ENCODE data around the gene GRPEL1. TPM values are rescaled to one million over a fixed set of nuclear protein-coding genes. Genes with fewer than 3 reads are reported as not detected.
A peak's percentile ranks its signal among the peaks of the same experiment; 100 is the strongest.
"Not testable (repeated sequence)": the region's sequence is repeated elsewhere in the genome, so short reads cannot be mapped to it uniquely, and the experiment has no call there.

The GRPEL1 gene
- polyA plus RNA-seq, 3 donors from 2014 or later, result 40.4 to 58.9 (median 41.8) TPM

DNA sequence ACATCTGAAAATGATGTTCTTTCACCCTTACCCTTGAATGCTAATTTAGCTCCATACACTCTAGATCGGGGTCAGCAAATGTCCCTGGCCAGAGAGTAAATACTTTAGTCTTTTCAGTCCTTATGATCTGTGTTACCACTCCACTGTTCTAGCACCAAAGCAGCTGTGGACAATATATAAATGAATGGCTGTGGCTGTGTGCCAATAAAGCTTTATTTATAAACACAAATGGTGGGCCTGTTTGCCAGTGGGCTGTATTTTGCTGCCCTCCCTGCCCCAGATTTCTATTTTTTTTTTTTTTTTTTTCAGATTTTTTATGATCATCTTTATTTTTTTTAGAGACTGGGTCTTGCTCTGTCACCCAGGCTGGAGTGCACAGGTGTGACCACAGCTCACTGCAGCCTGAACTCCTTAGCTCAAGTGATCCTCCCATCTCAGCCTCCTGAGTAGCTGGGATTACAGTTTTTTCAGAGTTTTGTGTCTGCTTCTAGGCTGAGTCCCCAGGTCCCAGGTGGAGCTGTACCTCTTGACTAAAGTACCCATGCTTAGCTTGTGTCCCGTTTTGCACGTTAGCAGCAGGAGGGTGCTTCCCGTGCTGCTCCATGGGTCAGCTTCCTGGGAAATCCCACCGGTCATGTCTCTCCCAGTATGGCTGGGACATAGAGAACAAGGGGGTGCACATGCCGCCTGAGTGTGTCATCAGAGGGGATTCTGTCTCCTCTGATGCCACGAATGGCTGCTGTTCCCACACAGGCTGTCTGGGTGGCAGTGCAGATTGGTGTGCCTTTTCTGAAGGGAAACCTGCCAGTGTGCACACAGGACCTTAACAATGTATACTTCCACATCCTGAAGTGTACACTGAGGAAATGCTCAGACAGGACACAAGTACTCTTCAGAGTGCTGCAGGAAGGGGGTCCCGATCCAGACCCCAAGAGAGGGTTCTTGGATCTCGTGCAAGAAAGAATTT is 16.0 kb upstream of the GRPEL1 start:
- Mint-ChIP-seq H3K4me3 (no peak overlapping the region), H3K9me3 (peaks cover 0 to 8% (median under 1%) of the 10 kb centered on the region in 6 donors), H3K27ac (no peak overlapping the region), H3K36me3 (no peaks in the 10 kb centered on the region), H3K27me3 (ENCODE audit: low read depth in 3 of 3) (peaks cover 17 to 28% (median 18%) of the 10 kb centered on the region in 3 donors), H3K4me1 (no peaks in the 10 kb centered on the region)
- no peak for DNase-seq

DNA sequence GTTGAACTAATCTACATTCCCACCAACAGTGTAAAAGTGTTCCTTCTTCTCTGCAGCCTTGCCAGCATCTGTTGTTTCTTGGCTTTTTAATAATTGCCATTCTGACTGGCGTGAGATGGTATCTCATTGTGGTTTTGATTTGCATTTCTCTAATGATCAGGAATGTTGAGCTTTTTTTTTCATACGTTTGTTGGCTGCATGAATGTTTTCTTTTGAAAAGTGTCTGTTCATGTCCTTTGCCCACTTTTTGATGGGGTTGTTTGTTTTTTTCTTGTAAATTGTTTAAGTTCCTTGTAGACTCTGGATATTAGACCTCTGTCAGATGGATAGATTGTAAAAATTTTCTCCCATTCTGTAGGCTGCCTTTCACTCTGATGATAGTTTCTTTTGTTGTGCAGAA is 12.0 kb upstream of the GRPEL1 start:
- not testable (repeated sequence) for H3K27ac Mint-ChIP-seq, H3K9me3 Mint-ChIP-seq, H3K4me3 Mint-ChIP-seq, H3K4me1 Mint-ChIP-seq, H3K36me3 Mint-ChIP-seq, DNase-seq
- peaks cover 17 to 22% (median 20%) of the 10 kb centered on the region in 3 donors for H3K27me3 Mint-ChIP-seq (ENCODE audit: low read depth in 3 of 3)

DNA sequence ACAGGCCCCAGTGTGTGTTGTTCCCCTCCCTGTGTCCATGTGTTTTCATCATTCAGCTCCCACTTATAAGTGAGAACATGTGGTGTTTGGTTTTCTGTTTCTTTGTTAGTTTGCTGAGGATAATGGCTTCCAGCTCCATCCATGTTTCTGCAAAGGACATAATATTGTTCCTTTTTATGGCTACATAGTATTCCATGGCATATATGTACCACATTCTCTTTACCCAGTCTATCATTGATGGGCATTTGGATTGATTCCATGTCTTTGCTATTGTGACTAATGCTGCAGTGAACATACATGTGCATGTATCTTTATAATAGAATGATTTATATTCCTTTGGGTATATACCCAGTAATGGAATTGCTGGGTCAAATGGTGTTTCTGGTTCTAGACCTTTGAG is 11.6 kb upstream of the GRPEL1 start:
- H3K4me3 Mint-ChIP-seq, H3K36me3 Mint-ChIP-seq, H3K27ac Mint-ChIP-seq, H3K4me1 Mint-ChIP-seq, H3K9me3 Mint-ChIP-seq, DNase-seq: not testable (repeated sequence)
- H3K27me3 Mint-ChIP-seq (ENCODE audit: low read depth in 3 of 3), result peaks cover 13 to 22% (median 17%) of the 10 kb centered on the region in 3 donors

DNA sequence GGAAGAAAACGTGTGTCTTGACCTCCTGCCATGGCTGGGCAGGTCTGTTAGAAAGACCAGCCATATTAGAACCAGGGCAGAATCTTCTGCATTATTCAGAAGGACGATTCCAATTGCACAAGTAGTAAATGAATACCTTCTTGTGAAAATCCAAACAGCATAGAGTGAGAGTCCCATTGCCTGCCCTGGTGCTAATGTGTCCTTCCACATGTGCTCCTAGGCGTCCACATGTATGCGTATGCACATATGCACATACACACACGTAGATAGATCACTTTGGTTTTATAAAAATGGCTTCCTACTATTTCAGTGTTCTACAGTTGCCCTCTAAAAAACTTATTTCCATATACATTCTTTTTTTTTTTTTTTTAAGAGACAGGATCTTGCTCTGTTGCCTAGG is 10.2 kb upstream of the GRPEL1 start:
- Mint-ChIP-seq H3K4me3 (no peak overlapping the region), H3K4me1 (no peaks in the 10 kb centered on the region), H3K36me3 (no peaks in the 10 kb centered on the region), H3K27me3 (ENCODE audit: low read depth in 3 of 3) (peaks cover 3 to 14% (median 12%) of the 10 kb centered on the region in 3 donors), H3K27ac (no peak overlapping the region), H3K9me3 (peaks cover 0 to 5% (median under 1%) of the 10 kb centered on the region in 6 donors)
- DNase-seq, result no peak

DNA sequence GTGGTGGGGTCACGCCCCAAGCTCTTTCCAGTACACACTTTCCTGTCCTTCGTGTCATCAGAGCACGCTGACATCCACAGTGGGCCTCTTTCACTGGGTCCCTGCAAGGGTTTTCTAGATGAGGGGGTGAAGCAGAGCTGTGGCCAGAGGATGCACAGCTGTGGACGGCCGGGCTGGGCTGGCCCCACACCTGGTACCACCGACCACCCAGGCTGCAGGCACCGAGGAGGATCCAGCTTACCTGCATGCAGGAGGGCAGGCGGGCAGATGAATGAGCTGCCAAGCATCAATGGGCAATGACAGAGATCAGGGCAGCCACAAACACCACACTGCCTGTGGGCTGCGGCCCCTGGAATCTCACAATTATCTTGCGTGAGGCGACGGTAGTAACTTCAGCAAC is 9.5 kb upstream of the GRPEL1 start:
- Mint-ChIP-seq H3K36me3 (no peaks in the 10 kb centered on the region), H3K4me1 (no peaks in the 10 kb centered on the region), H3K27ac (no peak overlapping the region), H3K4me3 (no peak overlapping the region), H3K27me3 (ENCODE audit: low read depth in 3 of 3) (peaks cover 3 to 14% (median 12%) of the 10 kb centered on the region in 3 donors), H3K9me3 (peaks cover 0 to 5% (median under 1%) of the 10 kb centered on the region in 6 donors)
- no peak for DNase-seq

DNA sequence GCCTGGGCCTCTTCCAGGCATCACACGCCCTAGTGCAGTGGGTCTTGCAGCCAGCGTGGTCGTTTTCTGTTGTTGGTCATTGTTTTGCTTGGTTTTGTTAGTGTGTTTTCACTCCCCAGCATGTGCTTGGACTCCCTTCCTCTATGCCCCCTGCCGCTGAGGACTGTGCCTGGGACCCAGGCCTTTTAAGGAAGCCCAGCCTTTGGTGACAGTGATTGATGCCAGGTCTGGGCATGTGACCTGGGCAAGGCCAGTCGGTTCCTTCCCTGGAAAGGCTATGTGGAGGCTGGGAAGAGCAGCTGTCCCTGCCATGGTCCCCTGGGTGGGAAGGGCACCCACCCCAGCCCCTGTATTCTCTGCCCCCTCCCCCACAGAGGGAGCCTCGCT is 8.8 kb upstream of the GRPEL1 start:
- Mint-ChIP-seq H3K36me3 (no peaks in the 10 kb centered on the region), H3K4me3 (no peak overlapping the region), H3K4me1 (no peaks in the 10 kb centered on the region), H3K27ac (no peak overlapping the region), H3K27me3 (ENCODE audit: low read depth in 3 of 3) (peaks cover 3 to 14% (median 10%) of the 10 kb centered on the region in 3 donors), H3K9me3 (peaks cover 0 to 5% (median under 1%) of the 10 kb centered on the region in 6 donors)
- DNase-seq, result no peak

DNA sequence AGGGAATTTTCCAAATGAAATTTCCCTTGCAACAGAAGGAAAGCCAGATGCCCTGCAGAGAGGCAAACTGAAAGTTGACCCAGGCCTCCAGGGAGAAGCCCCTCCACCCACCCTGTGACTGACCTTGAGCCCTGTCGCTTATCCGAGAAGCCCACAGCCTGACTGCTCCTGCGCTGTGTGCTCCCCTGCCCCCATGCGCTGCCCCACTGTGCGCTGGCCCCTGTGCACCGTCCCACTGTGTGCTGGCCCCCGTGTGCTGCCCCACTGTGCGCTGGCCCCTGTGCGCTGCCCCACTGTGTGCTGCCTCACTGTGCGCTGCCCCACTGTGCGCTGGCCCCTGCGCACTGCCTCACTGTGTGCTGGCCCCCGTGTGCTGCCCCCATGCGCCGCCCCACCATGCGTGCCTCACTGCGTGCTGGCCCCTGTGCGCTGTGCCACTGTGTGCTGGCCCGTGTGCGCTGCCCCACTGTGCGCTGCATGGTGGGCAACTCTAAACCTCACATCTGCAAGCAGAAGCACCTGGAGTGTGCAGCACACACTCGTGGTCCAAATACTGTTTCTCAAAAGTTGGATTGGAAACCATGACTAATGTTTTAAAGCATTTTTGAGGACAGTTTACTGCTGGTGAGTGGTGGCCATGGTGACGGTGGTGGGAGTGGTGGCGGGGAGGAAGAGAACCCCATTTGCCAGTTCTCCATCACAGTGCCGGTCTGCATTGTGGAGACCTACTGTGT is 8.3 kb upstream of the GRPEL1 start:
- H3K9me3 Mint-ChIP-seq, result peaks cover 0 to 5% (median under 1%) of the 10 kb centered on the region in 6 donors
- H3K36me3 Mint-ChIP-seq, result no peaks in the 10 kb centered on the region
- no peak overlapping the region for H3K27ac Mint-ChIP-seq
- H3K27me3 Mint-ChIP-seq (ENCODE audit: low read depth in 3 of 3), result peaks cover 3 to 14% (median 7%) of the 10 kb centered on the region in 3 donors
- no peak for DNase-seq
- H3K4me1 Mint-ChIP-seq, result no peaks in the 10 kb centered on the region
- no peak overlapping the region for H3K4me3 Mint-ChIP-seq

DNA sequence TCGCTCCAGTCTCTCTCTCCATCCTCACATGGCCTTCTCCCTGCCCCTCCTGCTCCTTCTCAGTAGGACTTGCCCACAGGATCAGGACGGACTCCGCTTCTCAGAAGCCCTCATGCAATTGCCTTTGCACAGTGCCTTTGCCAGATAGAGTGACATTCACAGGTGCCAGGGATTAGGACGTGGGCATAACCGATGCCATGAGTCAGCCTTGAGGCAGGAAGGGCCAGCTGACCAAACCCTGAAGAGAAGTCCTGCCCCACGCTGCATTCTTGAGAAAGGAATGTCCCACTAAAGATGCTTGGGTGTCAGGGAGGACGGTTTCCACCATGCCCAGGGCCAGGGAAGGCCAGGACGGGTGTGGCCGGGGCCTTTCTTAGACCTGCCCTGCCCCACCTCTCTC is 6.6 kb upstream of the GRPEL1 start:
- Mint-ChIP-seq H3K36me3 (no peaks in the 10 kb centered on the region), H3K27me3 (ENCODE audit: low read depth in 3 of 3) (peaks cover 0 to 5% (median 3%) of the 10 kb centered on the region in 3 donors), H3K9me3 (no peaks in the 10 kb centered on the region), H3K4me1 (peaks cover 7 to 9% of the 10 kb centered on the region in 2 donors), H3K27ac (no peak overlapping the region), H3K4me3 (no peak overlapping the region)
- DNase-seq, result no peak

DNA sequence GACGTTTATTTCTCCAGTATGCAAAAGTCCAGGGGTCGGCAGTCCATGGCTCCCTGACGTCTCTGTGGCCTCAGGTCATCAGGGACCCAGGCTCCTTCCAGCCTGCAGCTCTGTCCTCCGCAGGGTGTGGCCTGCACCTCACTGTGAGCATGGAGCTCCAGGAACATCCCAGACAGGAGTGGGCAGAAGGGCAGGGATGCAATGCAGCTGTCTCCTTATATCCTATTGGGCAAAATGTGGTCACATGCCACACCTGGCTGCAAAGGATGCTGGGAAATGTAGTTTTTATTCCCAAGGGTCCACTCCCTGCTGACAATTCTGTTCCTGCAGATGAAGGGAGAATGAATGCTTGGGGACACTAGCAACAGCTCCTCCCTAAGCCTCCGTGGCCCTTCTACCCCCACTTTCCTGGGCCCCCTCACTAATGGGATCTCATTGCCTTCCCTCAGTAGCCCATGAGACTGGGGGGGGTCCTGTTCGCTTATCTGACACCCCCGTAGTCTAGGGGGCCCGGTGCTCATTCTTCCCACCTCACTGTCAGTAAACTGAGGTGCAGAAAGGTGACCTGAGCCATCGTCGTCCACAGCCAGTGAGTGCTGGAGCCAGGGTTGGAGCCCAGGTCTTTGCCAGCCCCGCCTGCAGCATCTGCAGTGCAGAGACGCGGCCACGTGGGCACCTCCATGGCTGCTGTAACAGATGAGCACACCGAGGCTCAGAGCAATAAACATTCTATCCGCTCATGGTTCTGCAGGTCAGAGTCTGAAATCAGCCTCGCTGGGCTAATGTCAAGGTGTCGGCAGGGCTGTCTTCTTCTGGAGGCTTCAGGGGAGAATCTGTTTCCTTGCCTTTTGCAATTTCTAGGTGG is 5.9 kb upstream of the GRPEL1 start:
- Mint-ChIP-seq H3K27ac (no peak overlapping the region), H3K9me3 (no peaks in the 10 kb centered on the region), H3K36me3 (no peaks in the 10 kb centered on the region), H3K27me3 (ENCODE audit: low read depth in 3 of 3) (peaks cover 0 to 6% (median 3%) of the 10 kb centered on the region in 3 donors), H3K4me1 (peaks cover 9 to 15% of the 10 kb centered on the region in 2 donors), H3K4me3 (no peak overlapping the region)
- no peak for DNase-seq

DNA sequence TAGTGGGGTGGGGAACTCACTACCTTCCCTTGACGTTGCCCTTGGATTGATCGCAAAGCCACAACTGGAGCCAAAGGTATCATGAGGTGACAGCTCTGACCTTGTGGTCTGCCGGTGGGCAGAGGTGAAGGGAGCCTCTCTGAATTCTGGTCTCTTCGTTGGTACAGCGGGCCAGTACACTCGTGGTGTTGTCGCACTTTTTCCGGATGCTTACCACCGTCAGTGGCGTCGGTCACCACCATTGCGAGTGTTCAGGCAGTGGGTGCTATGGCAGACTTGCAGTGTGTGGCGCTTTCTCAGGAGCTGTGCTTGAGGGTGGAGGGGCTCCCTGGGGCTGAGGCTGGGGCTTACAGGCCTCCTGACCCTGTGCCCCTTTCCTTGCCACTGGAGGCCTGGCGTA is 5.2 kb upstream of the GRPEL1 start:
- H3K36me3 Mint-ChIP-seq, result no peaks in the 10 kb centered on the region
- H3K4me1 Mint-ChIP-seq, result peaks cover 16 to 22% of the 10 kb centered on the region in 2 donors
- H3K27ac Mint-ChIP-seq, result no peak overlapping the region
- H3K4me3 Mint-ChIP-seq, result no peak overlapping the region
- no peaks in the 10 kb centered on the region for H3K9me3 Mint-ChIP-seq
- no peak for DNase-seq
- peaks cover 1 to 6% (median 4%) of the 10 kb centered on the region in 3 donors for H3K27me3 Mint-ChIP-seq (ENCODE audit: low read depth in 3 of 3)

DNA sequence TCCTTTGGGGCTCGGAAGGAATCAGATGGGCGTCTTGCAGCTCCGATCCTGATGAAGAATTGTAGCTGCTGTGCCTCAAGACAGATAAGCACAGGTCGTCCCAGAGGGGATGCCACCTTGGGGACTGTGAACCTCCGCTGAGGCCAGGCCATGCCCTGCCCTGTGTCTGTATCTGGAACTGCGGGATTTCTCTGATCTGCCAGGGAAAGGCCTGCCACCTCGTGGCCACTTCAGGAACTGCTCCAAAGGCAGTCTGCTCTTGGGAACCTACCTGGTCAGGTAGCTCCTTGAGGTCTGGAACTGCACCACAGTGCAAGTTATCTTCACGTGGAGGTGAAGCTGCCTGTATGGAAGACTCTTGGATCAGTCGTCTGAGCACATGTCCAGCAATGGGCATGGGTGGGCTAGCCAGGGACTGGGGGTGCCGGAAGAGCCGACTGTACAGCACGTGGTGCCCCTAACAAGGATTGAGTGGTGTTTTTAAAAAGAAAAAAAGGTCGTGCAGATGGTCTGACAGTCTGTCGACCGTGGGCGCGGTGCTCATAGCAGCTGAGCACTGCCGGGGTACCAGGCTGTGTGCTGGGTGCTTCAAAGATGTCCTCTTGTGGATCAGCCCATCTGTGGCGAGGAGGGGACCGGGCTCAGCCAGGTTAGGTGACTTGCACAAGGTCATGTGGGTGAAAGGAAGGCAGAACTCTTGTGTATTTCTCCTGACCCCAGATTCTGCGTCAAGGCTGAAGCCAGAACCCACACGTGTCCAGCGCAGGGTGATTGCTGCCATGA is 3.1 kb upstream of the GRPEL1 start:
- Mint-ChIP-seq H3K36me3 (no peaks in the 10 kb centered on the region), H3K27ac (peak overlapping the region in 2 of 6 donors; percentile 60 to 78), H3K4me3 (peak overlapping the region in 4 of 5 donors; percentile 57 to 66 (median 61)), H3K27me3 (ENCODE audit: low read depth in 3 of 3) (peaks cover 5 to 8% (median 8%) of the 10 kb centered on the region in 3 donors), H3K4me1 (peaks cover 31 to 42% of the 10 kb centered on the region in 2 donors), H3K9me3 (no peaks in the 10 kb centered on the region)
- DNase-seq, result peak; percentile 80 to 84 (median 80)

DNA sequence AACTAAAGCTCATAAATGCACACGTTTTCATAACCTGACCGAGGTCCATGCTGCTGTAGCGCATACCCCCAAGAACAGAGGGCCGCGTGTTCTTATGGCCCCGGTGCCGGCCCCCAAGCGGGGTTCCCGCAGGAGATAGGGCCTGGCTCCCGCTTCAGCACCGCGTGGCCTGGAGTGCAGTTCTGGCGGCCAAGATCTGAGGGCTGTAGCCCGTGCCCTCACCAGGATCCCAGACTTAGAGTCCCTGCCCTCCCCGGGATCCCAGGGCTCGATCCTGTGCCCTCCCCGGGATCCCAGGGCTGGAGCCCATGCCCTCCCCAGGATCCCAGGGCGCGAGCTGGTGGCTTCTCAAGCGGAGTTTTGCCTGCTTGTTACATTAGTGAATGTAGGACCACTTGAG is 1.0 kb upstream of the GRPEL1 start:
- no peak for DNase-seq
- peak overlapping the region; percentile 88 to 98 (median 95) for H3K4me3 Mint-ChIP-seq
- H3K4me1 Mint-ChIP-seq, result peaks cover 38 to 59% of the 10 kb centered on the region in 2 donors
- H3K9me3 Mint-ChIP-seq, result no peaks in the 10 kb centered on the region
- H3K36me3 Mint-ChIP-seq, result no peaks in the 10 kb centered on the region
- H3K27me3 Mint-ChIP-seq (ENCODE audit: low read depth in 3 of 3), result peaks cover 5 to 8% (median 8%) of the 10 kb centered on the region in 3 donors
- H3K27ac Mint-ChIP-seq, result peak overlapping the region; percentile 87 to 96 (median 95)
